ENCODE data around the gene PLCL1. TPM values are rescaled to one million over a fixed set of nuclear protein-coding genes. Genes with fewer than 3 reads are reported as not detected.

The PLCL1 gene
- total RNA-seq, 2 donors from 2014 or later, result 25.6 to 26.2 TPM

DNA sequence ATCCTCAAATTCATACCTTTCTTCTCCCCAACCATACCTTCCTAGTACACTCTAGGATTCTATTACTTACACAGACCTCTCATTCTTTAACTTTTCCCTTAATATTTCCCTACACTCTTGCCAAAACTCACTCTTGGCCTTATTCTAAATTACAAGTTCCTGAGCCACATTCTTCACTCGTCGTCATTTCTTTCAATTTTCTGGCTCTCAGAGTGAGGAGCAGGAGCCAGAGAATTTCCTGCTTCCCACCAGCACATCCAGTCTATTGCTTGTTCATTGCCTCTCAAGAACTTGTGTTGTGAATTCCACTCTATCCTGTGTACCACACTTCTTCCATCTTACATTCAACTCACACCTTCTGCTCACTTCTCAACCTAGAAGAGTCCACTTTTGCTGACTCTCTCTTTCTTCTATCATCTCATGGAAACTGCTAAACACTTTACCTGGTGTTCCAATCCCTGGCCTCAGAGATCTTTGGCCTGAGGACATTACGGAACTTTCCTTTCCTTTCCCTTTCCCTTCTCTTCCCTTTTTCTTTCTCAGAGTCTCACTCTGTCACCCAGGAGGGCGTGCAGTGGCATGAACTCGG is 171.6 kb downstream of the PLCL1 start:
- H3K36me3 ChIP-seq, result no peaks in the 10 kb centered on the region
- H3K9me3 ChIP-seq, result no peaks in the 10 kb centered on the region
- DNase-seq (ENCODE audit: low spot score), result no peak
- peak overlapping the region; percentile 55 to 65 for H3K27ac ChIP-seq
- H3K27me3 ChIP-seq (replicated peaks; ENCODE audit: insufficient read depth), result no peaks in the 10 kb centered on the region
- TF ChIP-seq, protein P1, sequence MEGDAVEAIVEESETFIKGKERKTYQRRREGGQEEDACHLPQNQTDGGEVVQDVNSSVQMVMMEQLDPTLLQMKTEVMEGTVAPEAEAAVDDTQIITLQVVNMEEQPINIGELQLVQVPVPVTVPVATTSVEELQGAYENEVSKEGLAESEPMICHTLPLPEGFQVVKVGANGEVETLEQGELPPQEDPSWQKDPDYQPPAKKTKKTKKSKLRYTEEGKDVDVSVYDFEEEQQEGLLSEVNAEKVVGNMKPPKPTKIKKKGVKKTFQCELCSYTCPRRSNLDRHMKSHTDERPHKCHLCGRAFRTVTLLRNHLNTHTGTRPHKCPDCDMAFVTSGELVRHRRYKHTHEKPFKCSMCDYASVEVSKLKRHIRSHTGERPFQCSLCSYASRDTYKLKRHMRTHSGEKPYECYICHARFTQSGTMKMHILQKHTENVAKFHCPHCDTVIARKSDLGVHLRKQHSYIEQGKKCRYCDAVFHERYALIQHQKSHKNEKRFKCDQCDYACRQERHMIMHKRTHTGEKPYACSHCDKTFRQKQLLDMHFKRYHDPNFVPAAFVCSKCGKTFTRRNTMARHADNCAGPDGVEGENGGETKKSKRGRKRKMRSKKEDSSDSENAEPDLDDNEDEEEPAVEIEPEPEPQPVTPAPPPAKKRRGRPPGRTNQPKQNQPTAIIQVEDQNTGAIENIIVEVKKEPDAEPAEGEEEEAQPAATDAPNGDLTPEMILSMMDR (IDR thresholded peaks at IDR 0.05), result no peak
- ATAC-seq (ENCODE audit: insufficient number of reproducible peaks, low FRiP score, low read depth), result no peak
- H3K4me1 ChIP-seq (ENCODE audit: control insufficient read depth in 1 of 2, low read depth in 2 of 2), result peaks cover 41 to 74% of the 10 kb centered on the region in 2 donors
- peak overlapping the region; percentile 25 for H3K4me3 ChIP-seq

DNA sequence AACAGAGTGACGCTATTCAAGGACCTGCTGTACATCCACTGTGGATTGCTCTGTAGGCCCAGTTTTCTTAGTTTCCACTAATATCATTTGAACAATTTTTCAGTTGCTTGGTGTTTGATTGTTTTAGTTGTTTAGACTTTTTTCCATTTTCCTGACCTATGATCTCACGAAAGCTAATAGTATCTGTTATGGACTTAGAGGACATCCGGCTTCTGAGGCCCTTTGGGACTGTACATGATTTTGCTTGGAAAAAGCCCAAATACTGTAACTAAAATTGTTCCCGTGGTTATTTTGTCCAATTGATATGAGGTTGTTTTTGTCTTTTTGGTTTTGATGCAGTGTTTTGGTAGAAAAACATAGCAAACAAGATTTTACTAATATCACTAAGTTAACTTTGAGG is 174.6 kb downstream of the PLCL1 start:
- Histone ChIP-seq H3K4me1 (ENCODE audit: control insufficient read depth in 1 of 2, low read depth in 2 of 2) (peaks cover 18 to 55% of the 10 kb centered on the region in 2 donors), H3K27ac (no peak overlapping the region), H3K27me3 (replicated peaks; ENCODE audit: insufficient read depth) (no peaks in the 10 kb centered on the region), H3K4me3 (no peak overlapping the region), H3K9me3 (no peaks in the 10 kb centered on the region), H3K36me3 (no peaks in the 10 kb centered on the region)
- ATAC-seq (ENCODE audit: insufficient number of reproducible peaks, low FRiP score, low read depth), result no peak
- TF ChIP-seq, protein P1 (IDR thresholded peaks at IDR 0.05), result no peak
- DNase-seq (ENCODE audit: low spot score), result no peak

DNA sequence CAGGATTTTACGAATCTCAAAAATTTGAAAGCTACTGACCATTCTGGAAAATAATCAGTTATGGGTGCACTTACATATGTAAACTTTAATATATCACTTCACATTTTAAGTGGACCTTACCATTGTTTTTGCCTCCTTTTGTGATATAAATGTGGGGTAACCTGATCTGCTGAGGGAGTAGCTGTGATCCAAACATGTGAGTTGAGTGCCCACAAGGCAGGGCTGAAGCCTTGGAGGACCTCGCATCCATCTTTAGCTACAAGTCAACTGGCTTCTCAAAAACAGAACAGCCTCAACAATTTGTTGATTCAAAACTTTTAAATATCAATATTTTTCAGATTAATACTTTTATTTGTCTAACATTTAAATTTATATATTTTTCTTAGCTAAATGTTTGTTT is 178.2 kb downstream of the PLCL1 start:
- Histone ChIP-seq H3K4me3 (no peak overlapping the region), H3K36me3 (no peaks in the 10 kb centered on the region), H3K27ac (no peak overlapping the region), H3K9me3 (no peaks in the 10 kb centered on the region), H3K4me1 (ENCODE audit: control insufficient read depth in 1 of 2, low read depth in 2 of 2) (peaks cover 2 to 43% of the 10 kb centered on the region in 2 donors), H3K27me3 (replicated peaks; ENCODE audit: insufficient read depth) (no peaks in the 10 kb centered on the region)
- ATAC-seq (ENCODE audit: insufficient number of reproducible peaks, low FRiP score, low read depth) (no peak), DNase-seq (ENCODE audit: low spot score) (no peak)
- TF ChIP-seq, protein P1 (IDR thresholded peaks at IDR 0.05), result no peak

DNA sequence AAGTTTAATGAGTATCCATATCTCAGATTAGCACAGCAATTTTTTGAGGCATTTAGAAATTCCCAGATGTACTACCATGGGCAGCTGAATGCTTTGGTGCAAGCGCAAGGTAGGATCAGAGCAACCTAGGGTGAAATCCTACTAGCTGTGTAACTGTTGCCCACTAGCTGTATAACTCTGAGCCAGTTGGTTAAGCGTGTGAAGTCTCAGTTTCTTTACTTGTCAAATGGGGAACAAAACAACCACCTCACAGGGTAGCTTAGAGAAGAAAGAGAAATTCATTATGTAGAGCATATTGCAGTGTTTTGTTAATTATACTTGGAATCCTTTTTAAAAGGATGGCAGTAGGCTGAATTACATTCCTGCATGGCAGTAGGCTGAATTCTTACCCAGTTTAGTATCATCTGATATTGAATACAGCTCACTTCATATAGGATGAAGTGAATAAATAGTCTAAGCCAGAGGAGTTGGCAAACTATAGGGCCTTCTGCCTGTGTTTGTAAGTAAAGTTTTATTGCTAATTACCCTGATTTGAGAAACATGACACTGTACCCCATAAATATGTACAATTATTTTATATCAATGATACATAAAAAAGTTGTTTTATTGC is 180.7 kb downstream of the PLCL1 start:
- H3K27ac ChIP-seq, result no peak overlapping the region
- ATAC-seq (ENCODE audit: insufficient number of reproducible peaks, low FRiP score, low read depth), result no peak
- TF ChIP-seq, protein P1 (IDR thresholded peaks at IDR 0.05), result no peak
- H3K4me3 ChIP-seq, result no peak overlapping the region
- H3K36me3 ChIP-seq, result no peaks in the 10 kb centered on the region
- H3K4me1 ChIP-seq (ENCODE audit: control insufficient read depth in 1 of 2, low read depth in 2 of 2), result peaks cover 0 to 28% of the 10 kb centered on the region in 2 donors
- H3K27me3 ChIP-seq (replicated peaks; ENCODE audit: insufficient read depth), result no peaks in the 10 kb centered on the region
- DNase-seq (ENCODE audit: low spot score), result no peak
- H3K9me3 ChIP-seq, result no peaks in the 10 kb centered on the region

DNA sequence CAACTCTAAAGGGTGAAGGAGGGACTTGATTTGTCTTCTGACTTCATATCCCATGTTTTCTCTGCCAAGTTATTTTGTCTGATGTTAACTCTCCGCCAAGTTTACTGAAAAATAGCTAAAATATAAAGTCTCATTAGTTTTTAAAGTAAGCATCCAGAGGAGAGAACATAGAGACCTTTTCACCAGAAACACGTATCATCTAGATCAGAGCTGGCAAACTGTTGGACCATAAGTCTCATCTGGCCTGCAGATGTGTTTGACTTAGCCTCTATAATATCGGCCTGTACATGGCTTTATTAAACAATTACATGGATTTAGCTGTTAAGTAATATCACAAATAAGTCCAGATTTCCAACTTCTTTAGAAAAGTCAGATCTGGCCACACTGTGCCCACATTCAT is 182.6 kb downstream of the PLCL1 start:
- ATAC-seq (ENCODE audit: insufficient number of reproducible peaks, low FRiP score, low read depth), result no peak
- peaks cover 0 to 28% of the 10 kb centered on the region in 2 donors for H3K4me1 ChIP-seq (ENCODE audit: control insufficient read depth in 1 of 2, low read depth in 2 of 2)
- H3K4me3 ChIP-seq, result no peak overlapping the region
- H3K9me3 ChIP-seq, result no peaks in the 10 kb centered on the region
- H3K36me3 ChIP-seq, result no peaks in the 10 kb centered on the region
- no peak overlapping the region for H3K27ac ChIP-seq
- TF ChIP-seq, protein P1 (IDR thresholded peaks at IDR 0.05), result no peak
- no peaks in the 10 kb centered on the region for H3K27me3 ChIP-seq (replicated peaks; ENCODE audit: insufficient read depth)
- DNase-seq (ENCODE audit: low spot score), result no peak
